HG02852 (cell line): Measurements from ENCODE around the gene SUDS3.
"Not testable (repeated sequence)": the region's sequence is repeated elsewhere in the genome, so short reads cannot be mapped to it uniquely, and the experiment has no call there.

Experiments
- ATAC-seq: cut with Tn5 transposase; IDR thresholded peaks from one replicate; pipeline ENCODE4 v1.9.1; 2021; ENCODE audit warnings: mild to moderate bottlenecking, moderate library complexity; ENCODE audit not compliant: unreplicated experiment

The SUDS3 gene

DNA sequence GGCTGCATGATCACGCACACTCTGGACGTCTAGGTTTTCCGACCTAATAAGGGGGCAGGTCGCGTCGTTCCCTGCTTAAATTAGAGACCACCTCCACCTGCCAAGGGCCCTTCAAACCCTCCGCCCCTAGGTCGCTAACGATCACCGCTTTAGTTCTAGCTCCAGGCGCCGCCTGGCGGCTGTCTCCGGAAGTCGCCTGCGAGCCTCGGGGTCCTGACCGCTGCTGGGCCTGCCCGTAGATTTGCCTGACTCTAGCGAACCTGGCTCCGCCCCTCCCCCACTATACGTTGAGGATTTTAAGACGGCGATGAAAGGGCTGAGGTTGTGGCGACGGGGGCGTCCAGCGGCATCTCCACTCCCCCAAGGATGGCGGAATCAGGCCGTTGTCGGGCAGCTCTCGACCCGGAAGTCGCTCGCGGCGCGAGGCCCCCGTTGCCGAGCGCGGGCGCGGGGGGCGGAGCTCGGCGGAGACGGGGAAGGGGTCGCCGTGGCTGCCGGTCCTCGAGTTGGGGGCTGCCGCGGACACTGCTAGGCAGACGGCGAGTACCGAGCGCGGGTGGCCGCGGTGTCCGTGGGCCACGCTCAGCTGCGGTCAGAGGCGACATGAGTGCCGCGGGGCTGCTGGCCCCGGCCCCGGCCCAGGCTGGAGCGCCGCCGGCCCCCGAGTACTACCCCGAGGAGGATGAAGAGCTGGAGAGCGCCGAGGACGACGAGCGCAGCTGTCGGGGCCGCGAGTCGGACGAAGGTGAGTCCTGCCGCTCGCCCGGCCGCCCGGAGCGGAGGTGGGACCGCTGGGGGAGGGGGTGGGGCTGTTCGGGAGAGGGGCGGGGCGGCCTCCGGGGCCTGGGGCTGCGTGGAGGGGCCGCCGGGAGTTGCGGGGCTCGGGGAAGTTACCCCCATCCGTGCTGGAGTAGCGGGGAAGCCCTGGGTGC lies at the start of gene SUDS3:
Gene SUDS3 (plus strand): TSS at position 467 of the 932 bp plus-strand sequence. CDS start 137 bp downstream, at position 604.
- ATAC-seq: no peak

GRCh38 chr12:118326991-118327390 lies 49.4 kb upstream of the SUDS3 start:
- ATAC-seq: no peak

GRCh38 chr12:118327391-118327790 lies 49.0 kb upstream of the SUDS3 start:
- ATAC-seq: no peak

DNA sequence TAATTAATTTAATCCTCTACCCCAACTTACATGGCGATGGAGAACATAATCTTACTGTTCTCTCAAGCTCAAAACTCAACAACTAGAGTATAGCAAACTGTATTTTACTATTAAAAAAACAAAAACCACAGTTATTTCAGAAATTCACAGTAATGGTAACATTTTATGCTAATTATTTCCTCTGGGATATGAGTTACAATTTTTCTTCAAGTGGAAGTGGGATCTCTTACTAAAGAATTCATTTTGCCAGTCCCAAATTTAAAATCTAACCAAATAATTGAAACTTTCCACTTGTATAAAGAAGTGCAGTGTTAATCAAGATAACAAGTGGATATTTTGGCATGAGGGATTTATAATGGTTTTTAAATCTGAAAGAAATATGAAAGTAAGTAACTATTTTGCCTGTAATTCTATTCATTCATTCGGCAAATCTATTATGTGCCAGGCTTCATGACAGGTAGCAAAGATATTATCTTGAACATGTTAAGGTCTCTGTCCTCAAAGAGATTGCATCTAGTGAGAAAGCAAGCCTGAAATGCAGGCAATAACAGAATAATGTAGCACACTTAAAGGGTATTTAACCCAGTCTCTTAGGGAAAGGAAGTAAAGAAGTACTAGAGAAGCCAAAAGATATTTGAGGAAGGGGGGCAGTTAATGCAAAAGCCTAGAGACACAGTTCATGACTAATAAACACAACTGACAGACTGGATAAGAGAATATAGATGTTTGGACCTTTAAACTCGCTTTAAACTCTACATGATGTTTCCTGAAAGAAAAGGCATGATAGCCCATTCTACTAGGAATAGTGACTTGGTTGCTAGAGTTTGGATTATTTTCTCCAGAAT lies 47.6 kb upstream of the SUDS3 start:
- no peak for ATAC-seq

GRCh38 chr12:118330421-118331018 lies 45.8 kb upstream of the SUDS3 start:
- peak; percentile 88 for ATAC-seq

DNA sequence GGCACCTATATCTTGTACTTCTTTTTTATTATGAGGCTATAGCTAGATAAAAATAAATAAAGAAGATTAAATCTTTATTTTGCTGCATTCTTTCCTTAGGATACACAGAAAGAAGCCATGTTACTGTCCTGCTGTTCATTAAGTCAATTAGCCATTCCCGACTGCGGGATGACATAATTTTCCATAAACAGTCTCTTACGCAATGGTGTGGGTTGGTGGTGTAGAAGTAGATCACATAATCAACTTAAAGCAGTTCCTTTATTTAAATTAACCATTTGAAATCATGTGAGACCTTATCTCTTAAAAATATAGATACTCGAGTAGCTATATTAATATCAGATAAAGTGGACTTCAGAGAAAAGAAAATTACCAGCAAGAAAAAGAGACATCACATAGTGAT lies 43.8 kb upstream of the SUDS3 start:
- no peak for ATAC-seq

- ATAC-seq: no peak
Observed at GRCh38 chr12:118334241-118334640, 42.1 kb upstream of the SUDS3 start.

- no peak for ATAC-seq
Observed at GRCh38 chr12:118334939-118335567, 41.3 kb upstream of the SUDS3 start.

DNA sequence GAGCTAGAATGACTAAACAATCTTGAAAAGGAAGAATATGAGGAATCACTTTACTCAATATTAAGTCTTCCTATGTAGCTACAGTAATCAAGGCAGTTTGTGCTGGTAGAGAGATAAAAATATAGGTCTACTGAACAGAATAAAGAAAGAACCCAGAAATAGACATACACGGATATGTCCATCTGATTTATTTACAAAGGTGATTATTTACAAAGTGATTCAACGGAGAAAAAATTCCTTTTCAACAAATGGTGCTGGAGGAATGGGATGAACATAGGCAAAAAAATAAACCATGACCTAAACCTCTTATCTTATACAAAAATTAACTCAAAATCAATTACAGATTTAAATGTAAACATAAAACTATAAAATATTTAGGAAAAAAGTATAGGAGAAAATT lies 40.2 kb upstream of the SUDS3 start:
- ATAC-seq: no peak

DNA sequence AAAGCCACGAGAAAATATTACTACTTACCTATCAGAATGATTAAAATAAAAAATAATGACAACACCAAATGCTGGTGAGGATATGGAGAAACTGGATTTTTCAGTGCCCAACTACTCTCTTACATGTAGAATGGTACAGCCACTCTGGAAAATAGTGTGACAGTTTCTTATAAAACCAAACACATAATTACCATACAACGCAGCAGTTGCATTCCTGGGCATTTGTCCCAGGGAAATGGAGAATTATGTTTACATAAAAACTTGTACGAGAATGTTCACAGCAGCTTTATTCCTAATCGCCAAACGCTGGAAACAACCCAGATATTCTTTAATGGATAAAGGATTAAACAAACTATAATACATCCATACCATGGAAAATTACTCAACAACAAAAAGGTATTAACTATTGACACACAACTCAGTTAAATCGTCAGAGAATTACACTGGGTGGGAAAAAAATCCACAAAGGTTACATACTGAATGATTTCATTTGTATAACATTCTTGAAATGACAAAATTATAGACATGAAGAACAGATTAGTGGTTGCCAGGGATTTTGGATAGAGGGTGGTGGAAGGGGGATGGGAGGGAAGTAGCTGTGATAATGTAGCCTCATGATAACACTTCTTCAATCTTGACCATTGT lies 39.0 kb upstream of the SUDS3 start:
- no peak for ATAC-seq

DNA sequence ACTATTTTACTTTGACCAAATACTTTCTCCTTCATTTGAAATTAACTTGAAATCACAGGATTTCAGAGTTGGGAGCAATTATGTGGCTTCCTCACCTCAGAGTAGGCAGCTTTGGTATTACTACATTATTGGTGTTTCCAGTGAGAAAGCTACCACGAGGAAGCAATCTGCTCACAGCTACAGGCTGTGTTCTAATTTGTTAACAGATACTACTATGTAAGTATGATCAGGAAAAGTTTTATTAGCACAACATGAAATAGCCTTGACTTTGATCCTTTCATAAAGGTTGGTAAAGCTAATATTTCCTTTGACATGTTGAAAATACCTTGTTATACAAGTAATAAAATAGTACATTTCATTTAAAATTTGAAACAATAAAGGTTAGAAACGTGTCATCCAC lies 34.3 kb upstream of the SUDS3 start:
- ATAC-seq: no peak

- ATAC-seq: no peak
Observed at GRCh38 chr12:118344829-118345228, 31.5 kb upstream of the SUDS3 start.

DNA sequence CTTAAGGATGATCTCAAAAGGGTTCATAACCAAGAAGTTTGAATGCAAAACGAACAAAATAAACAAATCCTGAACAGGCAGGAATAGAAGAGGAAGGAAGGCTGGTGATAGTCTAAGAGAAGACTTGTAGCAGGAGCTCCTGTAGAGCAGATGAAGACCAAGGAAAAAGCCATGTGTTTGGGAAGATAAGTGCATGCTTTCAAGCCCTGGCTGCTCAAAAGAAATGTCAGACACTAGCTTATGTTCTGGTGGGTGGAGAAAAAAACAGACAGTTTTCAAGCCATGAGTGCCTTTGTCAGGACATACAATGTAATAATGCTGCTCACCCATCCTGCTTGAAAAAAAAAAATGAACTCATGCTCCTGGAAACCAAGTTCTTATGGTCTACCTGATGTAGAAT lies 31.0 kb upstream of the SUDS3 start:
- ATAC-seq: no peak

- peak; percentile 74 for ATAC-seq
Observed at GRCh38 chr12:118346895-118347294, 29.5 kb upstream of the SUDS3 start.

DNA sequence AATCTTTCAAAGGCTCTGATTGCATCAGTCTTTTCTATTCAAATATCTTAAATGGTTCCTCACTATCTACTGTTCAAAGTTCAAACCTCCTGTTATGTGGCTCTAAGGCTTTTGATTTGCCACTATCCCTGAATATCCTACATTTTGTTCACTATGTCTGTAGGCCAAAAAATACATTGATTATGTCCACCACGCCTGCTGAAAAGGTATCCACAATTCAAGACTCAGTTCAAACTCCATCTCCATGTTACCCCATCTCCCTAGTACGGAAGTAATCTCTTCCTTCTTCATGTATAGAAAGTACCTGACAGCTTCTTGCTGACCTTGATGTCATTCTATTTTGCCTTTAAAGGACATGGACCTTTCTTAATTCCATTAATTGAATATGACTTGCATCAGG lies 28.4 kb upstream of the SUDS3 start:
- ATAC-seq: no peak

- ATAC-seq: no peak
Observed at GRCh38 chr12:118350908-118351559, 25.3 kb upstream of the SUDS3 start.

GRCh38 chr12:118353721-118354120 lies 22.6 kb upstream of the SUDS3 start:
- ATAC-seq: no peak

- ATAC-seq: not testable (repeated sequence)
Observed at GRCh38 chr12:118354503-118354902, 21.9 kb upstream of the SUDS3 start.

DNA sequence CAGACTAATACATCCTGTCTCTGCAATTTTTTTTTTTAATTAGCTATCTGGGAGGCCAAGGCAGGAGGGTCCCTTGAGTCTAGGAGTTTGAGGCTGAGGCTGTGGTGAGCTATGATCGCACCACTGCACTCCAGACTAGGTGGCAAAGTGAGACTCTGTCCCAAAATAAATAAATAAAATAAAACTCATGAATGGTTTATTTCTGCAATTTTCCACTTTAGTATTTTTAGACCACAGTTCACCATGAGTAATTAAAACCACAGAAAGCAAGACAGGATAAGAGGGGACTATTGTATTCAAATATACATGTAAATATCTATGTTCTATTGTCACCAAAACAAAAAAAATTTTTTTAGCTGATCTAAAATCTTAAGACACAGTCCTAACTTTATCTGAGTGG lies 21.5 kb upstream of the SUDS3 start:
- ATAC-seq: no peak

DNA sequence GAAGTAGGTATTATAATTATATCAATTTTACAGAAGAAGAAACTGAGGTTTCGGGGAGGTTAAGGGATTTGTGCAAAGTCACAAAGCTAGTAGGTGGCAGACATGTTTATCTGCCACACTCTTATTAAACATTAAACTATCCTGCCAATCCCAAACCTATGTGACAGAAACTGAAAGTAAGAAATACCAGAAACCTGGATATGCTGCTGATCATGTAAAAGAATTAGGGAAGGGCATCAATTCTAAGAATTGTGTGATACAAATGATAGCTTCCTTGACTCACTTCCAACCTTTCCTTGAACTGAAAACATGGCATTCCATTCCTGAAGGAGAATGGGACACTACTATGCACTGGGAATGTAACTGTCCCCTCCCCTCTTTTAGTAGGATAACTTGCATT lies 20.5 kb upstream of the SUDS3 start:
- no peak for ATAC-seq
